K562 (cell line): Measurements from ENCODE around the gene SLC29A2. TPM values are rescaled to one million over a fixed set of nuclear protein-coding genes. Genes with fewer than 3 reads are reported as not detected.

ENCODE experiments used
- E2F8 ChIP-seq: fragments of 450-650 bp; IDR thresholded peaks from 2 replicates; pipeline ENCODE4 v1.7.1; 2018; ENCODE audit warnings: mild to moderate bottlenecking, low read depth; ENCODE audit not compliant: partially characterized antibody
- ETV1 ChIP-seq: fragments of 450-650 bp; conservative IDR thresholded peaks from 2 replicates; pipeline ENCODE4 v1.6.1; 2016; ENCODE audit warnings: missing genetic modification characterization, control low read depth, low read depth, missing compliant biosample characterization
- GTF2A2 ChIP-seq: IDR thresholded peaks from 2 replicates; pipeline ENCODE4 v1.6.1; 2016; ENCODE audit warnings: mild to moderate bottlenecking, missing genetic modification characterization, missing compliant biosample characterization
- GTF3C2 ChIP-seq: IDR thresholded peaks from 3 replicates; pipeline ENCODE4 v1.6.1; 2011; ENCODE audit warnings: borderline replicate concordance, mild to moderate bottlenecking, moderate library complexity; ENCODE audit not compliant: insufficient read length; ENCODE audit errors: extremely low read depth
- HINFP ChIP-seq: fragments of 450-650 bp; conservative IDR thresholded peaks from 2 replicates; pipeline ENCODE4 v1.6.1; 2016; ENCODE audit warnings: missing genetic modification characterization, low read depth, mild to moderate bottlenecking, control low read depth, missing compliant biosample characterization
- HMBOX1 ChIP-seq: sonication (generic); IDR thresholded peaks from 2 replicates; pipeline ENCODE4 v1.6.1; 2016
- KDM5B ChIP-seq: fragments of 200-600 bp; sonication (generic); IDR thresholded peaks from 2 replicates; pipeline ENCODE4 v1.6.1; 2012; ENCODE audit warnings: low read depth, mild to moderate bottlenecking, moderate library complexity, low read length, control low read depth, inconsistent platforms; ENCODE audit not compliant: insufficient replicate concordance
- MYNN ChIP-seq, 2 experiments: sonication (generic); formaldehyde crosslinking in 1 of 2; IDR thresholded peaks; 2 replicates each; pipeline versions ENCODE4 v1.5.0 to v1.6.1; 2016 to 2020; ENCODE audit warnings: antibody characterized with exemption in 1 of 2, missing genetic modification reagents in 1 of 2
- POLR2AphosphoS5 ChIP-seq: IDR thresholded peaks from 2 replicates; pipeline ENCODE4 v1.6.1; 2011; ENCODE audit warnings: mild to moderate bottlenecking, low read depth, low read length, moderate library complexity; ENCODE audit not compliant: control insufficient read depth, insufficient read depth
- POLR2B ChIP-seq: fragments of 450-650 bp; IDR thresholded peaks from 2 replicates; pipeline ENCODE4 v1.6.1; 2018; ENCODE audit warnings: low read depth; ENCODE audit not compliant: partially characterized antibody
- PYGO2 ChIP-seq: fragments of 450-650 bp; IDR thresholded peaks from 2 replicates; pipeline ENCODE4 v1.6.1; 2016; ENCODE audit warnings: mild to moderate bottlenecking, missing genetic modification characterization, moderate library complexity, missing compliant biosample characterization
- SUPT5H ChIP-seq: fragments of 450-650 bp; IDR thresholded peaks from 2 replicates; pipeline ENCODE4 v1.6.1; 2016
- THAP12 ChIP-seq: fragments of 250-450 bp; sonication (Bioruptor Pico); IDR thresholded peaks from 2 replicates; pipeline ENCODE4 v1.9.0; 2021; ENCODE audit warnings: mild to moderate bottlenecking, inconsistent platforms
- ZBTB34 ChIP-seq: fragments of 250-450 bp; sonication (Bioruptor Pico); IDR thresholded peaks from 2 replicates; pipeline ENCODE4 v1.8.0; 2021; ENCODE audit warnings: mild to moderate bottlenecking, moderate library complexity
- ZNF324 ChIP-seq: fragments of 250-450 bp; sonication (Bioruptor Pico); IDR thresholded peaks from 2 replicates; pipeline ENCODE4 v1.4.0; 2020; ENCODE audit warnings: mild to moderate bottlenecking
- polyA plus RNA-seq, 8 experiments: library from polyadenylated mRNA; depleted of rRNA in 4 of 8; stranded (reverse) in 5 of 8; unstranded in 3 of 8; fragments of >200 nt; fragmentation: Nextera tagmentation in 2 of 8; fragmentation: Illumina TruSeq in 1 of 8; extraction: Ambion mirVana in 2 of 8; extraction: Trizol in 1 of 8; gene quantifications; 2 replicates each; pipeline versions ENCODE4 v1.2.1 to v1.2.3, GENCODE V29; 2011 to 2014; ENCODE audit warnings: inconsistent platforms in 1 of 8, missing spikeins in 1 of 8
- total RNA-seq, 7 experiments: library from RNA; depleted of rRNA in 6 of 7; stranded (reverse); fragments of >200 nt in 6 of 7; fragmentation: Illumina TruSeq in 2 of 7; extraction: Trizol in 2 of 7; gene quantifications; 2 replicates each; pipeline versions ENCODE4 v1.2.1 to v1.2.3, GENCODE V29; 2011 to 2021; ENCODE audit warnings: low replicate concordance in 1 of 7

Gene SLC29A2
- total and polyA plus RNA-seq, 9 of the 15 experiments (the other 6 are each of a cell fraction or from before 2014, with no cell fraction given) = 2.4 to 48.6 (median 14.2) TPM

GRCh38 chr11:66361502-66361941, 10.0 kb downstream of the SLC29A2 start (continued):
- peak; percentile 49 for TF ChIP-seq E2F8
- TF ChIP-seq ZBTB34 (CRISPR knock-in tag) = no peak
- no peak for TF ChIP-seq ETV1 (tag)
- no peak for TF ChIP-seq THAP12 (CRISPR knock-in tag)
- peak; percentile 63 for TF ChIP-seq POLR2B
- TF ChIP-seq GTF3C2 = no peak
- no peak for TF ChIP-seq ZNF324 (CRISPR knock-in tag)
- peak; percentile 86 for TF ChIP-seq MYNN (IDR thresholded peaks at IDR 0.05)
- TF ChIP-seq MYNN (CRISPR knock-in tag; IDR thresholded peaks at IDR 0.05) = no peak
- TF ChIP-seq PYGO2 = no peak
- TF ChIP-seq GTF2A2 = no peak
- no peak for TF ChIP-seq HINFP (tag)
- TF ChIP-seq POLR2AphosphoS5 = 0 out of 2 replicates have a peak, but pooled peaks have one; percentile 33
- peak; percentile 78 for TF ChIP-seq SUPT5H
- peak; percentile 14 for TF ChIP-seq KDM5B
- no peak for TF ChIP-seq HMBOX1
